ENCODE results near the gene PDE6B. TPM values are rescaled to one million over a fixed set of nuclear protein-coding genes. Genes with fewer than 3 reads are reported as not detected.
"Not testable (repeated sequence)": the region's sequence is repeated elsewhere in the genome, so short reads cannot be mapped to it uniquely, and the experiment has no call there.

The PDE6B gene
- total RNA-seq, 1 experiment from 2014 or later: not detected

DNA sequence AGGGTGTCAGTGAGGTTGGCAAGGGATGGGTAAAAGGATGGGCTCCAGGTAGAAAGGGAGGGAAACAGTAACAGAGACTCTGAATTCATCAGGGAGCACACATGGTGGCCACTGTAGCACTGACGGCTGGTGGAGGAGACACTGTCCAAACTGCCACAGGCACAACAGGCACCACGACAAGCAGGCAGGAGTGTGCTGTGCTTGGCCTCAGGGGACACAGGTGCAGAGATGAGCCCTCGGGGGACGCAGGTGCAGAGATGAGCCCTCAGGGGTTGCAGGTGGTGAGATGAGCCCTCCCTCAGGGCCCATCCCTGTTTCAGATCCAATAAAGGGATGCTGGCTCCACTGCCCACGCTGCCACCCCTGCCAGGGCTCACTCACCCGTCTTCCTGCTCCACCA, 7.6 kb downstream of the PDE6B start:
- TF ChIP-seq, protein P1, sequence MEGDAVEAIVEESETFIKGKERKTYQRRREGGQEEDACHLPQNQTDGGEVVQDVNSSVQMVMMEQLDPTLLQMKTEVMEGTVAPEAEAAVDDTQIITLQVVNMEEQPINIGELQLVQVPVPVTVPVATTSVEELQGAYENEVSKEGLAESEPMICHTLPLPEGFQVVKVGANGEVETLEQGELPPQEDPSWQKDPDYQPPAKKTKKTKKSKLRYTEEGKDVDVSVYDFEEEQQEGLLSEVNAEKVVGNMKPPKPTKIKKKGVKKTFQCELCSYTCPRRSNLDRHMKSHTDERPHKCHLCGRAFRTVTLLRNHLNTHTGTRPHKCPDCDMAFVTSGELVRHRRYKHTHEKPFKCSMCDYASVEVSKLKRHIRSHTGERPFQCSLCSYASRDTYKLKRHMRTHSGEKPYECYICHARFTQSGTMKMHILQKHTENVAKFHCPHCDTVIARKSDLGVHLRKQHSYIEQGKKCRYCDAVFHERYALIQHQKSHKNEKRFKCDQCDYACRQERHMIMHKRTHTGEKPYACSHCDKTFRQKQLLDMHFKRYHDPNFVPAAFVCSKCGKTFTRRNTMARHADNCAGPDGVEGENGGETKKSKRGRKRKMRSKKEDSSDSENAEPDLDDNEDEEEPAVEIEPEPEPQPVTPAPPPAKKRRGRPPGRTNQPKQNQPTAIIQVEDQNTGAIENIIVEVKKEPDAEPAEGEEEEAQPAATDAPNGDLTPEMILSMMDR (IDR thresholded peaks at IDR 0.05; ENCODE audit: unreplicated experiment): no peak
- Mint-ChIP-seq H3K4me3 (ENCODE audit: unreplicated experiment) (no peak overlapping the region), H3K27me3 (ENCODE audit: insufficient read depth, unreplicated experiment) (peaks cover 50% of the 10 kb centered on the region), H3K36me3 (ENCODE audit: insufficient read depth, unreplicated experiment) (no peaks in the 10 kb centered on the region), H3K9me3 (ENCODE audit: unreplicated experiment) (no peaks in the 10 kb centered on the region), H3K27ac (ENCODE audit: low read depth, unreplicated experiment) (no peak overlapping the region), H3K4me1 (ENCODE audit: insufficient read depth, unreplicated experiment) (no peaks in the 10 kb centered on the region)
- intact Hi-C loops (cut with micrococcal nuclease): no loop called here
- no peak for DNase-seq (ENCODE audit: unreplicated experiment)
- no TSS peak for BruUV-seq (replicated peaks)
- CTCF ChIA-PET: no interaction called here
- POLR2A ChIA-PET: no interaction called here

DNA sequence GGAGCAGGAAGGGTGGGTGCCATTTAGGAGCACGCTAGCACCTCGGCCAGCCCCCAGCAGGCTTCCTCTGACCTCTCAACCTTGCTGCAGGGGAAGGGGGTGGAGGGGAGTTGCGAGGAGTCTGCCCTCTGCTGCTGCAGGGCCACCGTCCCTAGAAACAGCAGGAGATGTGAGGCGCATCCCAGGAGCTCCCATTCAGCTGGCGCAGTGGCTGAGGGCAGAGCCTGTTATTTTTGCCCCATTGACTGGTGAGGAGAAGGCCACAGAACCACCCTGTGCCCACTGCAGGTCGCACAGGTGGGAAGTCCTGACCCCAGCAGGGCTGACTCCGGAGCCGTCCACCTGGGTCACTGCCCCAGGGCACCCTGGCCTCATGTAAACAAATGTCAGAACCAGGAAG, 8.0 kb downstream of the PDE6B start:
- no peaks in the 10 kb centered on the region for H3K36me3 Mint-ChIP-seq (ENCODE audit: insufficient read depth, unreplicated experiment)
- intact Hi-C loops (cut with micrococcal nuclease): no loop called here

DNA sequence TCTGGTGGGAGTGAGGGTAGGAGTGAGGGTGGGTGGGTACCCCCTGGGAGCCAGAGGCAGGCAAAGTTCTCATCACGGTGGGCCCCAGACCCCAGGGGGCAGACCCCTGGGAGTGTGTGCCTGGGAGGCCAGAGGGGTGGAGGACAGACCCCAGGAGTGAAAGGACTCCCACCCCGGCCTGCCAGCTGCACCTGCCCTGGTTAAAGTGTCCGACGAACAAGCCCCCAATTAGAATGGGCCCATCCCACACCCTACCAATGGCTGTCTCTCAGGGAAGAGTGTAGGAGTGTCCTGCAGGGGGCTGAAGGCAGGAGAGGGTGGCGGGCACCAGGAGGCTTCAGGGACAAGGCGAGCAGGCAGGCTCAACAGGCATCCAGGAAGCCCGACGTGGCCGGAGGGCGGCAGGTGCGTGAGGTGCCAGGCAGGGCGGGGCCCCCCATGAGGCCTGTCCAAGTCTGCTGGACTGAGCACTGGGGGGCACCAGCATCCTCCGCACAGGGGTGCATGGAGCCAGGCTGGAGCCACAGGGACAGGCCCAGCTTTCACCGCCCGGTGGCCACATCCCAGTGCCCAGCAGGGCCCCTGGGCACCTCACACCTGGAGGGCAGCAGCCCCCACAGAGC, 8.7 kb downstream of the PDE6B start:
- no TSS peak for BruUV-seq (replicated peaks)
- no peak overlapping the region for H3K27ac Mint-ChIP-seq (ENCODE audit: low read depth, unreplicated experiment)
- CTCF ChIA-PET: interaction anchor here (0.5 to 1.2 kb wide), 2 partner anchors 14 to 244 kb away, joined by 3 to 4 read pairs; no protein-coding TSS in a partner anchor
- no peaks in the 10 kb centered on the region for H3K4me1 Mint-ChIP-seq (ENCODE audit: insufficient read depth, unreplicated experiment)
- no peaks in the 10 kb centered on the region for H3K9me3 Mint-ChIP-seq (ENCODE audit: unreplicated experiment)
- intact Hi-C loops (cut with micrococcal nuclease): no loop called here
- POLR2A ChIA-PET: no interaction called here
- TF ChIP-seq, protein P1 (IDR thresholded peaks at IDR 0.05; ENCODE audit: unreplicated experiment): no peak
- no peak for DNase-seq (ENCODE audit: unreplicated experiment)
- no peaks in the 10 kb centered on the region for H3K36me3 Mint-ChIP-seq (ENCODE audit: insufficient read depth, unreplicated experiment)
- H3K27me3 Mint-ChIP-seq (ENCODE audit: insufficient read depth, unreplicated experiment): peaks cover 57% of the 10 kb centered on the region
- no peak overlapping the region for H3K4me3 Mint-ChIP-seq (ENCODE audit: unreplicated experiment)

More for the DNA sequence above, 8.0 kb downstream of the PDE6B start:
- no peak overlapping the region for H3K27ac Mint-ChIP-seq (ENCODE audit: low read depth, unreplicated experiment)
- POLR2A ChIA-PET: no interaction called here
- no peaks in the 10 kb centered on the region for H3K9me3 Mint-ChIP-seq (ENCODE audit: unreplicated experiment)
- no peaks in the 10 kb centered on the region for H3K4me1 Mint-ChIP-seq (ENCODE audit: insufficient read depth, unreplicated experiment)
- TF ChIP-seq, protein P1 (IDR thresholded peaks at IDR 0.05; ENCODE audit: unreplicated experiment): no peak
- CTCF ChIA-PET: interaction anchor here (1.2 kb wide), 1 partner anchor 14 kb away, joined by 4 read pairs; no protein-coding TSS in a partner anchor
- H3K4me3 Mint-ChIP-seq (ENCODE audit: unreplicated experiment): no peak overlapping the region
- no peak for DNase-seq (ENCODE audit: unreplicated experiment)
- peaks cover 55% of the 10 kb centered on the region for H3K27me3 Mint-ChIP-seq (ENCODE audit: insufficient read depth, unreplicated experiment)
- no TSS peak for BruUV-seq (replicated peaks)

DNA sequence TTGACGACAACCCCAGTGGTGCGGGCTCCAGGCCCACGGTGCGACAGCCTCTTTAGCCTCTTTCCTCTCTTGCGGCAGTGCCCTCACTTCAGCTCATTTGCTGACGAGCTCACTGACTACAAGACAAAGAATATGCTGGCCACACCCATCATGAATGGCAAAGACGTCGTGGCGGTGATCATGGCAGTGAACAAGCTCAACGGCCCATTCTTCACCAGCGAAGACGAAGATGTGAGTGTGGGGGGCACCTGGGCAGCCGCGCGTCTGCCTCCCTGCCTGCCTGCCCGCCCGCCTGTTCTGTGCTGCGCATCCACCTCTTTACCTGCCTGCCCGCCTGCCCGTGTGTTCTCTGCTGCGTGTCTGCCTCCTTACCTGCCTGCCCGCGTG, 9.2 kb downstream of the PDE6B start:
- Mint-ChIP-seq H3K27ac (ENCODE audit: low read depth, unreplicated experiment) (no peak overlapping the region), H3K27me3 (ENCODE audit: insufficient read depth, unreplicated experiment) (peaks cover 54% of the 10 kb centered on the region), H3K36me3 (ENCODE audit: insufficient read depth, unreplicated experiment) (no peaks in the 10 kb centered on the region), H3K9me3 (ENCODE audit: unreplicated experiment) (no peaks in the 10 kb centered on the region), H3K4me1 (ENCODE audit: insufficient read depth, unreplicated experiment) (no peaks in the 10 kb centered on the region), H3K4me3 (ENCODE audit: unreplicated experiment) (no peak overlapping the region)
- no peak for DNase-seq (ENCODE audit: unreplicated experiment)
- TF ChIP-seq, protein P1 (IDR thresholded peaks at IDR 0.05; ENCODE audit: unreplicated experiment): no peak
- intact Hi-C loops (cut with micrococcal nuclease): no loop called here
- ChIA-PET CTCF (interaction anchor here (0.5 to 1.2 kb wide), 2 partner anchors 15 to 243 kb away, joined by 3 to 4 read pairs; no protein-coding TSS in a partner anchor), POLR2A (no interaction called here)
- BruUV-seq (replicated peaks): no TSS peak

DNA sequence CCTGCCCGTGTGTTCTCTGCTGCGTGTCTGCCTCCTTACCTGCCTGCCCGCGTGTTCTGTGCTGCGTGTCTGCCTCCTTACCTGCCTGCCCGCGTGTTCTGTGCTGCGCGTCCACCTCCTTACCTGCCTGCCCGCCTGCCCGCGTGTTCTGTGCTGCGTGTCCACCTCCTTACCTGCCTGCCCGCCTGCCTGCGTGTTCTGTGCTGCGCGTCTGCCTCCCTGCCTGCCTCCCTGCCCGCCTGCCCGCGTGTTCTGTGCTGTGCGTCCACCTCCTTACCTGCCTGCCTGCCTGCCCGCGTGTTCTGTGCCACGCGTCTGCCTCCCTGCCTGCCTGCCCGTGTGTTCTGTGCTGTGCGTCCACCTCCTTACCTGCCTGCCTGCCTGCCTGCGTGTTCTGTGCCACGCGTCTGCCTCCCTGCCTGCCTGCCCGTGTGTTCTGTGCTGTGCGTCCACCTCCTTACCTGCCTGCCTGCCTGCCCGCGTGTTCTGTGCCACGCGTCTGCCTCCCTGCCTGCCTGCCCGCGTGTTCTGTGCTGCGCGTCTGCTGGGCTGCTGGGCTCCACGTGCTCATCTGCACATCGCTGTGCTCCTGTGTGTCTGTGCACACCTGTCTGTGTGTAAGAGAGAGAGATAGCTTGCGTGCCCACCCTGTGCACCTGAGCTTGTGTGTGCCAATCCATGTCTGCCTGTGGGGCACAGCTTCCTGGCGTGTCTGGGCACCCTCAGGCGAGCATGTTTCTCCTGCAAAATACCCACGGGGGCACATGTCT, 9.9 kb downstream of the PDE6B start:
- BruUV-seq (replicated peaks); H3K27ac Mint-ChIP-seq (ENCODE audit: low read depth, unreplicated experiment); H3K4me1 Mint-ChIP-seq (ENCODE audit: insufficient read depth, unreplicated experiment); POLR2A ChIA-PET; H3K4me3 Mint-ChIP-seq (ENCODE audit: unreplicated experiment); intact Hi-C loops (cut with micrococcal nuclease); H3K9me3 Mint-ChIP-seq (ENCODE audit: unreplicated experiment); DNase-seq (ENCODE audit: unreplicated experiment); CTCF ChIA-PET; H3K36me3 Mint-ChIP-seq (ENCODE audit: insufficient read depth, unreplicated experiment): not testable (repeated sequence)
- peaks cover 49% of the 10 kb centered on the region for H3K27me3 Mint-ChIP-seq (ENCODE audit: insufficient read depth, unreplicated experiment)

Measured in MCF 10A (cell line).